OCI-LY7 (cell line): ENCODE data around the gene GSK3A. TPM values are rescaled to one million over a fixed set of nuclear protein-coding genes. Genes with fewer than 3 reads are reported as not detected.

Experiments used
- BruUV-seq: library from RNA; stranded (reverse); fragments of 400-500 nt; replicated peaks from 2 replicates; lab custom pipeline; 2021; lab: Mats Ljungman, UMichigan
- CTCF ChIA-PET: fragments of 300-600 bp; sonication (Branson Sonifier 250); formaldehyde crosslinking; loops from one replicate; lab custom pipeline; 2022; ENCODE audit warnings: antibody characterized with exemption; ENCODE audit not compliant: unreplicated experiment; lab: Charles Lee
- POLR2A ChIA-PET: fragments of 300-600 bp; sonication (Branson Sonifier 250); formaldehyde crosslinking; loops from one replicate; lab custom pipeline; 2022; ENCODE audit warnings: antibody characterized with exemption; lab: Charles Lee
- DNase-seq: peaks from one replicate; pipeline ENCODE4 v3.0.0-alpha.2; 2015; ENCODE audit warnings: low spot score
- H2AFZ ChIP-seq: fragments of 200-600 bp; sonication (generic), shearing (Covaris generic); 2 replicates; pipeline ENCODE4 v1.6.1; 2014; ENCODE audit warnings: mild to moderate bottlenecking, antibody characterized with exemption, low read length, moderate library complexity
- H3K27ac ChIP-seq: fragments of 200-600 bp; sonication (generic); 2 replicates; pipeline ENCODE4 v1.5.1; 2014; ENCODE audit warnings: mixed run types, low read depth, mild to moderate bottlenecking, moderate library complexity, low read length, inconsistent platforms; ENCODE audit not compliant: poor library complexity, severe bottlenecking
- H3K36me3 ChIP-seq: fragments of 200-600 bp; sonication (generic); 2 replicates; pipeline ENCODE4 v1.6.1; 2014; ENCODE audit warnings: mild to moderate bottlenecking, antibody characterized with exemption, low read length, moderate library complexity, mixed read lengths; ENCODE audit not compliant: insufficient read depth
- H3K4me1 ChIP-seq: fragments of 200-600 bp; sonication (generic); 2 replicates; pipeline ENCODE4 v1.5.1; 2014; ENCODE audit warnings: mild to moderate bottlenecking, low read length; ENCODE audit not compliant: insufficient read depth, poor library complexity, severe bottlenecking
- H3K4me2 ChIP-seq: fragments of 200-600 bp; sonication (generic); 2 replicates; pipeline ENCODE4 v1.6.1; 2014; ENCODE audit warnings: mild to moderate bottlenecking, low read length
- H3K4me3 ChIP-seq: fragments of 200-600 bp; sonication (generic); 2 replicates; pipeline ENCODE4 v1.5.1; 2014; ENCODE audit warnings: mild to moderate bottlenecking, low read depth, low read length; ENCODE audit not compliant: poor library complexity, severe bottlenecking
- H3K79me2 ChIP-seq: fragments of 200-600 bp; sonication (generic); 2 replicates; pipeline ENCODE4 v1.6.1; 2016; ENCODE audit warnings: low read depth, mild to moderate bottlenecking, low read length, moderate library complexity, mixed read lengths; ENCODE audit not compliant: insufficient read depth
- H3K9me2 ChIP-seq: fragments of 200-600 bp; sonication (generic); 2 replicates; pipeline ENCODE4 v1.6.1; 2016; ENCODE audit warnings: mild to moderate bottlenecking, low read length, mixed read lengths; ENCODE audit not compliant: insufficient read depth
- H3K9me3 ChIP-seq: fragments of 200-600 bp; sonication (generic); 2 replicates; pipeline ENCODE4 v1.6.1; 2014; ENCODE audit warnings: mild to moderate bottlenecking, mixed run types, low read length, mixed read lengths
- H4K20me1 ChIP-seq: fragments of 200-600 bp; sonication (generic); 2 replicates; pipeline ENCODE4 v1.6.1; 2014; ENCODE audit warnings: mild to moderate bottlenecking, antibody characterized with exemption, low read length, moderate library complexity, mixed read lengths; ENCODE audit not compliant: insufficient read depth
- CTCF ChIP-seq: fragments of 200-600 bp; sonication (generic); conservative IDR thresholded peaks from 2 replicates; pipeline ENCODE4 v1.5.1; 2014; ENCODE audit warnings: mild to moderate bottlenecking, antibody characterized with exemption, low read length, moderate library complexity, mixed read lengths
- EZH2phosphoT487 ChIP-seq: fragments of 200-600 bp; sonication (generic); IDR thresholded peaks from 2 replicates; pipeline ENCODE4 v1.6.1; 2018; ENCODE audit warnings: low read depth, borderline replicate concordance, mild to moderate bottlenecking, mixed run types, antibody characterized with exemption, low read length, moderate library complexity, mixed read lengths
- intact Hi-C: fragments of 100-400 bp; cut with micrococcal nuclease; formaldehyde crosslinking; loops from one replicate; pipeline ENCODE4 v1.10.0; 2022; ENCODE audit not compliant: unreplicated experiment
- total RNA-seq, 2 experiments: library from RNA; depleted of rRNA in 1 of 2; stranded (reverse); fragments of >200 nt in 1 of 2; shearing (Covaris generic) in 1 of 2; gene quantifications; 2 replicates each; pipeline ENCODE4 v1.2.3, GENCODE V29; 2014 to 2022

The GSK3A gene
- total RNA-seq, 2 experiments from 2014 or later, result 20.9 to 29.2 TPM

DNA sequence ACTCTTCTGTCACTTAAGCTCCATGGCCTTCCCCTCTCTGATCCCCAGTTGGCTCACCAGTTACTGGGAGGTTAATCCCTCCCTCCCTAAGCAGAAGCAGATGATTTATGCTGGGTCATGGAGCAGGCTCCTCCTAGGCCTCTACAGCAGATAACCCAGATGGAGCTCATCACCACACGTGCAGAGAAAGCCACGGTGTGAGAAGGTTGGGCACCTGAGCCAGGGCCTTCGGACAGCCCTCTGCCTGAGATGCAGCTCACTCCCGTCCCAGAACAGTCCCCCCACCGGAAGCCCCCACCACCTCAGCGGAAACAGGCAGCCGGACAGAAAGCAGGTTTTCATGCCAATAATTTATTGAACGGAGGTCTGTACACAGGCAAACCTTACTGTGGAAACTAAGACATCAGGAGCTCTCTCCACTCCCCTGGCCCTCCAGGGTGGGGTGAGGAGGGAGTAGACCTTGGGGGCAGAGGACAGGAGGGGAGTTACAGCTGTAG lies 12.5 kb downstream of the GSK3A start:
- POLR2A ChIA-PET, result no interaction called here

DNA sequence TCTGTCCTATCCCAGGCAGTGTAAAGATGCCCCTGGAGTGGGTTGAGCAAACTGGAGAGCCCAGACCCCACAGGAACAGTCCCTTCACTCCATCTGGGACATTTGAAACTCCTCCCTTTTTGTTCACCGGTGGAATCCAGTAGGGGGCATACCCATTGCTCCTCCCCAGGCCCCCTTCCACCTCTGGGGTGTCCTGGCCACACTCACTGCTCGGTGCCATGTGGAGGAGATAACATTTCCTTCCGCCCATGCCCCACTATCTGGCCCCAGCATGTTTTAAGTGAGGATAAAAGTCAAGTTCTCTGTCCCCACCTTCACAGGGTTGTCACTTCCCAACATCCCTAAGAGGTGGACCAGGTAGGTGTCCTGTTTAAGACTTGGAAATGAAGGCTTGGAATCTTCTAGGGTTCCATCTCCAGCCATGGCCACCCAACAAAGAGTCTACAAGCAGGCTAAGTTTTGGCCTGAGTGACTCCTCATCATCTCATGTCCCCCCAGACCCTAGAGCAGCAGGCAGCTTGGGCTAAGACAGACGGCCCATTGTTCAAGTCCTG lies 13.0 kb downstream of the GSK3A start:
- intact Hi-C loops, result no loop called here

More for the DNA sequence above, 12.5 kb downstream of the GSK3A start:
- Histone ChIP-seq H3K27ac (no peak overlapping the region), H3K4me3 (no peak overlapping the region), H2AFZ (no peak overlapping the region), H3K79me2 (no peaks in the 10 kb centered on the region), H3K9me3 (no peaks in the 10 kb centered on the region), H3K4me1 (no peaks in the 10 kb centered on the region), H3K36me3 (peaks cover 98% of the 10 kb centered on the region), H3K4me2 (no peak overlapping the region), H3K9me2 (no peaks in the 10 kb centered on the region), H4K20me1 (no peaks in the 10 kb centered on the region)
- CTCF ChIA-PET, result no interaction called here
- no TSS peak for BruUV-seq
- intact Hi-C loops, result no loop called here
- TF ChIP-seq EZH2phosphoT487 (no peak), CTCF (no peak)
- DNase-seq, result no peak

More for the DNA sequence above, 13.0 kb downstream of the GSK3A start:
- no peak overlapping the region for H2AFZ ChIP-seq
- H3K4me3 ChIP-seq, result no peak overlapping the region
- no TSS peak for BruUV-seq
- peak; percentile 44 for TF ChIP-seq CTCF
- TF ChIP-seq EZH2phosphoT487, result no peak
- DNase-seq, result no peak
- H3K79me2 ChIP-seq, result no peaks in the 10 kb centered on the region
- H3K9me3 ChIP-seq, result no peaks in the 10 kb centered on the region
- no peak overlapping the region for H3K4me2 ChIP-seq
- H3K36me3 ChIP-seq, result peaks cover 98% of the 10 kb centered on the region
- H3K27ac ChIP-seq, result no peak overlapping the region
- no peaks in the 10 kb centered on the region for H3K4me1 ChIP-seq
- no peaks in the 10 kb centered on the region for H3K9me2 ChIP-seq
- CTCF ChIA-PET, result no interaction called here
- no peaks in the 10 kb centered on the region for H4K20me1 ChIP-seq
- POLR2A ChIA-PET, result no interaction called here
